RWPE2 (cell line): ENCODE results near the gene LTC4S.

Source experiments
- ATAC-seq: fragments of 200-7000 bp; cut with Tn5 transposase; 3 replicates; pipeline ENCODE4 v1.9.1; 2021; ENCODE audit warnings: low read depth
- DNase-seq: peaks from one replicate; pipeline ENCODE4 v3.0.0-alpha.2; 2020; ENCODE audit warnings: low spot score
- H3K27ac ChIP-seq: fragments of 450-650 bp; 2 replicates; pipeline ENCODE4 v1.5.1; 2017; ENCODE audit warnings: mild to moderate bottlenecking; ENCODE audit not compliant: poor library complexity, severe bottlenecking
- H3K27me3 ChIP-seq: fragments of 250-450 bp; sonication (Bioruptor Pico); 2 replicates; pipeline ENCODE4 v1.5.1; 2021; ENCODE audit warnings: mild to moderate bottlenecking, moderate library complexity; ENCODE audit not compliant: insufficient read depth, poor library complexity, severe bottlenecking
- H3K36me3 ChIP-seq: fragments of 250-450 bp; sonication (Bioruptor Pico); 2 replicates; pipeline ENCODE4 v1.5.1; 2020; ENCODE audit warnings: low read depth, mild to moderate bottlenecking, moderate library complexity
- H3K4me1 ChIP-seq: fragments of 250-450 bp; sonication (Bioruptor Pico); 2 replicates; pipeline ENCODE4 v1.5.1; 2021; ENCODE audit warnings: mild to moderate bottlenecking, moderate library complexity; ENCODE audit not compliant: insufficient read depth, poor library complexity, severe bottlenecking
- H3K4me3 ChIP-seq: fragments of 250-450 bp; sonication (Bioruptor Pico); 2 replicates; pipeline ENCODE4 v1.5.1; 2021; ENCODE audit warnings: mild to moderate bottlenecking, moderate library complexity; ENCODE audit not compliant: severe bottlenecking
- H3K9me3 ChIP-seq: fragments of 250-450 bp; sonication (Bioruptor Pico); 2 replicates; pipeline ENCODE4 v1.5.1; 2021; ENCODE audit warnings: mild to moderate bottlenecking, moderate library complexity; ENCODE audit not compliant: severe bottlenecking
- CTCF ChIP-seq: fragments of 450-650 bp; IDR thresholded peaks from one replicate; pipeline ENCODE4 v1.5.1; 2017; ENCODE audit warnings: mild to moderate bottlenecking, moderate library complexity; ENCODE audit not compliant: poor library complexity, severe bottlenecking

Gene LTC4S

GRCh38 chr5:179837076-179838011 lies 43.6 kb downstream of the LTC4S start:
- Histone ChIP-seq H3K27ac (no peak overlapping the region), H3K4me3 (no peak overlapping the region), H3K4me1 (no peaks in the 10 kb centered on the region), H3K36me3 (peaks cover 74% of the 10 kb centered on the region), H3K9me3 (no peaks in the 10 kb centered on the region), H3K27me3 (no peaks in the 10 kb centered on the region)
- DNase-seq (no peak), ATAC-seq (no peak)
- no peak for TF ChIP-seq CTCF

- H3K4me3 ChIP-seq, result no peak overlapping the region
- no peaks in the 10 kb centered on the region for H3K27me3 ChIP-seq
- no peaks in the 10 kb centered on the region for H3K4me1 ChIP-seq
- no peaks in the 10 kb centered on the region for H3K9me3 ChIP-seq
- DNase-seq (no peak), ATAC-seq (no peak; the same call in 2 of the 3 replicates)
- H3K27ac ChIP-seq, result no peak overlapping the region
- TF ChIP-seq CTCF, result no peak
- peaks cover 54% of the 10 kb centered on the region for H3K36me3 ChIP-seq
These were observed 45.8 kb downstream of the LTC4S start for GRCh38 chr5:179839328-179840256.

- Histone ChIP-seq H3K4me3 (no peak overlapping the region), H3K36me3 (peaks cover 58% of the 10 kb centered on the region), H3K4me1 (no peaks in the 10 kb centered on the region), H3K9me3 (no peaks in the 10 kb centered on the region), H3K27me3 (no peaks in the 10 kb centered on the region), H3K27ac (no peak overlapping the region)
- no peak for TF ChIP-seq CTCF
- ATAC-seq, result no peak
- no peak for DNase-seq
These were observed 46.5 kb downstream of the LTC4S start for GRCh38 chr5:179840321-179840720.

- no peak for DNase-seq
- H3K4me3 ChIP-seq, result no peak overlapping the region
- H3K27me3 ChIP-seq, result no peaks in the 10 kb centered on the region
- H3K36me3 ChIP-seq, result peaks cover 58% of the 10 kb centered on the region
- H3K27ac ChIP-seq, result no peak overlapping the region
- no peaks in the 10 kb centered on the region for H3K4me1 ChIP-seq
- TF ChIP-seq CTCF, result no peak
- no peaks in the 10 kb centered on the region for H3K9me3 ChIP-seq
- ATAC-seq, result no peak
These were observed 47.0 kb downstream of the LTC4S start for GRCh38 chr5:179840766-179841165.
